ENCODE data around the gene GRID1. TPM values are rescaled to one million over a fixed set of nuclear protein-coding genes. Genes with fewer than 3 reads are reported as not detected.

The GRID1 gene
- polyA plus RNA-seq, 1 donor (not counting 4 experiments of a cell fraction or from before 2014, with no cell fraction given), result 0.01 TPM

- Histone ChIP-seq H3K9me3 (ENCODE audit: control insufficient read depth, low read depth, low read length) (no peaks in the 10 kb centered on the region), H3K9me1 (ENCODE audit: control insufficient read depth, extremely low read depth, insufficient read depth, low read length) (no peaks in the 10 kb centered on the region), H3K79me2 (ENCODE audit: control insufficient read depth, insufficient read depth, low read length) (no peaks in the 10 kb centered on the region), H3K4me3 (ENCODE audit: control insufficient read depth in 2 of 3, extremely low read depth in 1 of 3, insufficient read depth in 2 of 3, low read depth in 1 of 3, low read length in 3 of 3) (no peak overlapping the region), H3K27me3 (ENCODE audit: control insufficient read depth, extremely low read depth, insufficient read depth, low read length) (no peaks in the 10 kb centered on the region), H3K36me3 (ENCODE audit: control insufficient read depth in 2 of 2, extremely low read depth in 1 of 2, insufficient read depth in 2 of 2, low read length in 2 of 2) (no peaks in the 10 kb centered on the region), H4K20me1 (ENCODE audit: control insufficient read depth, extremely low read depth, insufficient read depth, low read length) (no peaks in the 10 kb centered on the region), H2AFZ (ENCODE audit: control insufficient read depth, low read length) (no peak overlapping the region), H3K4me2 (ENCODE audit: control insufficient read depth, extremely low read depth, insufficient read depth, low read depth, low read length) (no peak overlapping the region), H3K9ac (ENCODE audit: control insufficient read depth, extremely low read depth, insufficient read depth, low read length) (no peak overlapping the region), H3K4me1 (ENCODE audit: control insufficient read depth, extremely low read depth, insufficient read depth, low read length) (no peaks in the 10 kb centered on the region), H3K27ac (ENCODE audit: control insufficient read depth, insufficient read depth, low read length) (no peak overlapping the region)
- no peak for FAIRE-seq
- dilution Hi-C loops (cut with MboI; ENCODE audit: extremely low pct_ligation_motif_present, low sequenced_read_pairs), result no loop called here
- DNase-seq (ENCODE audit: low read depth, low spot score), result no peak
- TF ChIP-seq CTCF (optimal IDR thresholded peaks at IDR 0.05 in 1 of 3, IDR thresholded peaks at IDR 0.05 in 1 of 3, conservative IDR thresholded peaks at IDR 0.05 in 1 of 3; ENCODE audit: extremely low read depth in 1 of 3, insufficient read depth in 2 of 3, low read length in 3 of 3), result no peak
- TF ChIP-seq EZH2 (IDR thresholded peaks at IDR 0.05; ENCODE audit: low read length), result no peak
Observed at GRCh38 chr10:85600744-85601081, 765.9 kb downstream of the GRID1 start.

- TF ChIP-seq EZH2 (IDR thresholded peaks at IDR 0.05; ENCODE audit: low read length) (no peak), CTCF (optimal IDR thresholded peaks at IDR 0.05 in 1 of 3, IDR thresholded peaks at IDR 0.05 in 1 of 3, conservative IDR thresholded peaks at IDR 0.05 in 1 of 3; ENCODE audit: extremely low read depth in 1 of 3, insufficient read depth in 2 of 3, low read length in 3 of 3) (no peak)
- no peak for DNase-seq (ENCODE audit: low read depth, low spot score)
- Histone ChIP-seq H2AFZ (ENCODE audit: control insufficient read depth, low read length) (no peak overlapping the region), H3K36me3 (ENCODE audit: control insufficient read depth in 2 of 2, extremely low read depth in 1 of 2, insufficient read depth in 2 of 2, low read length in 2 of 2) (no peaks in the 10 kb centered on the region), H3K4me2 (ENCODE audit: control insufficient read depth, extremely low read depth, insufficient read depth, low read depth, low read length) (no peak overlapping the region), H3K27ac (ENCODE audit: control insufficient read depth, insufficient read depth, low read length) (no peak overlapping the region), H3K79me2 (ENCODE audit: control insufficient read depth, insufficient read depth, low read length) (no peaks in the 10 kb centered on the region), H3K4me1 (ENCODE audit: control insufficient read depth, extremely low read depth, insufficient read depth, low read length) (no peaks in the 10 kb centered on the region), H3K27me3 (ENCODE audit: control insufficient read depth, extremely low read depth, insufficient read depth, low read length) (no peaks in the 10 kb centered on the region), H3K9ac (ENCODE audit: control insufficient read depth, extremely low read depth, insufficient read depth, low read length) (no peak overlapping the region), H3K4me3 (ENCODE audit: control insufficient read depth in 2 of 3, extremely low read depth in 1 of 3, insufficient read depth in 2 of 3, low read depth in 1 of 3, low read length in 3 of 3) (no peak overlapping the region), H3K9me1 (ENCODE audit: control insufficient read depth, extremely low read depth, insufficient read depth, low read length) (no peaks in the 10 kb centered on the region), H3K9me3 (ENCODE audit: control insufficient read depth, low read depth, low read length) (no peaks in the 10 kb centered on the region), H4K20me1 (ENCODE audit: control insufficient read depth, extremely low read depth, insufficient read depth, low read length) (no peaks in the 10 kb centered on the region)
- no peak for FAIRE-seq
- dilution Hi-C loops (cut with MboI; ENCODE audit: extremely low pct_ligation_motif_present, low sequenced_read_pairs), result no loop called here
Observed at GRCh38 chr10:85600026-85600743, 766.4 kb downstream of the GRID1 start.
